Measurements from ENCODE around the gene ATG16L2.

GRCh38 chr11:72779495-72780128 is 34.6 kb upstream of the ATG16L2 start:
- TF ChIP-seq CTCF (IDR thresholded peaks at IDR 0.05; ENCODE audit: insufficient read depth, low read length) = no peak
- TF ChIP-seq REST (IDR thresholded peaks at IDR 0.05; ENCODE audit: insufficient replicate concordance, low read depth) = no peak
- no peak for TF ChIP-seq POLR2AphosphoS5 (IDR thresholded peaks at IDR 0.05; ENCODE audit: low read depth)
- no peak for TF ChIP-seq GABPA (IDR thresholded peaks at IDR 0.05; ENCODE audit: low read depth)

Measured in HL-60 (cell line).